Measurements from ENCODE around the gene GJB5. TPM values are rescaled to one million over a fixed set of nuclear protein-coding genes. Genes with fewer than 3 reads are reported as not detected.

GJB5 gene
- total RNA-seq, 1 donor from 2014 or later: not detected

DNA sequence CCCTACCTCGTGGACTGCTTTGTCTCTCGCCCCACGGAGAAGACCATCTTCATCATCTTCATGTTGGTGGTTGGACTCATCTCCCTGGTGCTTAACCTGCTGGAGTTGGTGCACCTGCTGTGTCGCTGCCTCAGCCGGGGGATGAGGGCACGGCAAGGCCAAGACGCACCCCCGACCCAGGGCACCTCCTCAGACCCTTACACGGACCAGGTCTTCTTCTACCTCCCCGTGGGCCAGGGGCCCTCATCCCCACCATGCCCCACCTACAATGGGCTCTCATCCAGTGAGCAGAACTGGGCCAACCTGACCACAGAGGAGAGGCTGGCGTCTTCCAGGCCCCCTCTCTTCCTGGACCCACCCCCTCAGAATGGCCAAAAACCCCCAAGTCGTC, 39.9 kb downstream of the GJB5 start:
- H3K4me1 Mint-ChIP-seq (ENCODE audit: unreplicated experiment): peaks cover 62% of the 10 kb centered on the region
- peaks cover 24% of the 10 kb centered on the region for H3K27me3 Mint-ChIP-seq (ENCODE audit: unreplicated experiment)
- peak overlapping the region; percentile 92 for H3K4me3 Mint-ChIP-seq (ENCODE audit: unreplicated experiment)
- peaks cover 55% of the 10 kb centered on the region for H3K36me3 Mint-ChIP-seq (ENCODE audit: low read depth, unreplicated experiment)
- DNase-seq (ENCODE audit: low spot score): no peak
- no peaks in the 10 kb centered on the region for H3K9me3 Mint-ChIP-seq (ENCODE audit: unreplicated experiment)
- TF ChIP-seq, protein P1, sequence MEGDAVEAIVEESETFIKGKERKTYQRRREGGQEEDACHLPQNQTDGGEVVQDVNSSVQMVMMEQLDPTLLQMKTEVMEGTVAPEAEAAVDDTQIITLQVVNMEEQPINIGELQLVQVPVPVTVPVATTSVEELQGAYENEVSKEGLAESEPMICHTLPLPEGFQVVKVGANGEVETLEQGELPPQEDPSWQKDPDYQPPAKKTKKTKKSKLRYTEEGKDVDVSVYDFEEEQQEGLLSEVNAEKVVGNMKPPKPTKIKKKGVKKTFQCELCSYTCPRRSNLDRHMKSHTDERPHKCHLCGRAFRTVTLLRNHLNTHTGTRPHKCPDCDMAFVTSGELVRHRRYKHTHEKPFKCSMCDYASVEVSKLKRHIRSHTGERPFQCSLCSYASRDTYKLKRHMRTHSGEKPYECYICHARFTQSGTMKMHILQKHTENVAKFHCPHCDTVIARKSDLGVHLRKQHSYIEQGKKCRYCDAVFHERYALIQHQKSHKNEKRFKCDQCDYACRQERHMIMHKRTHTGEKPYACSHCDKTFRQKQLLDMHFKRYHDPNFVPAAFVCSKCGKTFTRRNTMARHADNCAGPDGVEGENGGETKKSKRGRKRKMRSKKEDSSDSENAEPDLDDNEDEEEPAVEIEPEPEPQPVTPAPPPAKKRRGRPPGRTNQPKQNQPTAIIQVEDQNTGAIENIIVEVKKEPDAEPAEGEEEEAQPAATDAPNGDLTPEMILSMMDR (IDR thresholded peaks at IDR 0.05; ENCODE audit: unreplicated experiment): no peak
- H3K27ac Mint-ChIP-seq (ENCODE audit: unreplicated experiment): no peak overlapping the region

DNA sequence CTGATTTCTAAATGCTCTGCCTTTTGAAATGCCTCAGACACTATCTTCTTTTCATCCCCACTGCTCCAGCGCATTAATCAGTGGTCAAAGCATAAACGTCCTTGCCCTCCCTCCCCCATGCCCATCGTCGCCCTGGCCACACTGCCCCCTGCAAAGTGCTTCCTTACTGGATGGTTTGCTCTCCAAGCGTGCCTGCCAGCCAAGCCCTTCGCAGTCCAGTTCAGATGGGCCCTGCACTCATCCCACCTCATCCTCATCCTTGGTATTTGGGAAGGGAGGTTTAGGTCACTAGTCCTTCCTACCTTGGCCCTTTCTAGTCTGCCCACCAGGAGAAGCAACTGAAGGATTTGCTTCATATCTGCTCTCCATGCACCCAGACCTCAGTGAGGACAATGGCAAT, 41.1 kb downstream of the GJB5 start:
- TF ChIP-seq, protein P1 (IDR thresholded peaks at IDR 0.05; ENCODE audit: unreplicated experiment): no peak
- peak overlapping the region; percentile 92 for H3K4me3 Mint-ChIP-seq (ENCODE audit: unreplicated experiment)
- peak overlapping the region; percentile 68 for H3K27ac Mint-ChIP-seq (ENCODE audit: unreplicated experiment)
- peaks cover 18% of the 10 kb centered on the region for H3K27me3 Mint-ChIP-seq (ENCODE audit: unreplicated experiment)
- no peaks in the 10 kb centered on the region for H3K9me3 Mint-ChIP-seq (ENCODE audit: unreplicated experiment)
- H3K36me3 Mint-ChIP-seq (ENCODE audit: low read depth, unreplicated experiment): peaks cover 55% of the 10 kb centered on the region
- peaks cover 62% of the 10 kb centered on the region for H3K4me1 Mint-ChIP-seq (ENCODE audit: unreplicated experiment)
- DNase-seq (ENCODE audit: low spot score): no peak

DNA sequence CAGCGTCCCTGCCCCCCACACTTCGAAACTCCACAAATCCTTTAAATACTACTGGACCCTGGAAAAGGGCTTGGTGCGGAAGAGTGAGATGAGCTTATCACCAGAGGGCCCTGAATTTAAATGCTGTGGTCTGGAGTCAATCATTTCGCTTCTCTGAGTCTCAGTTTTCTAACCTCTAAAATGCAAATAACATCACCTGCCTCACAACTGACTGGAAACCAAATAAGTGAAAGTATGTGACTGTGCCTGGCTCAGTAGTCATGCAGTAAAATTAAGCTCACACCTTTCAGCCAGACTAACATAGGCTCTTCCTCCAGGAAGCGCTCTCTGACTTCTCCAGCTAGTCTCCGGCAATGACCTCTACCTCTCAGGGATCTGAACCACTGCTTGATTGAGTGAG, 42.1 kb downstream of the GJB5 start:
- Mint-ChIP-seq H3K27me3 (ENCODE audit: unreplicated experiment) (peaks cover 12% of the 10 kb centered on the region), H3K4me3 (ENCODE audit: unreplicated experiment) (peak overlapping the region; percentile 92), H3K9me3 (ENCODE audit: unreplicated experiment) (no peaks in the 10 kb centered on the region), H3K36me3 (ENCODE audit: low read depth, unreplicated experiment) (peaks cover 48% of the 10 kb centered on the region), H3K4me1 (ENCODE audit: unreplicated experiment) (peaks cover 56% of the 10 kb centered on the region), H3K27ac (ENCODE audit: unreplicated experiment) (peak overlapping the region; percentile 23)
- TF ChIP-seq, protein P1 (IDR thresholded peaks at IDR 0.05; ENCODE audit: unreplicated experiment): no peak
- no peak for DNase-seq (ENCODE audit: low spot score)

DNA sequence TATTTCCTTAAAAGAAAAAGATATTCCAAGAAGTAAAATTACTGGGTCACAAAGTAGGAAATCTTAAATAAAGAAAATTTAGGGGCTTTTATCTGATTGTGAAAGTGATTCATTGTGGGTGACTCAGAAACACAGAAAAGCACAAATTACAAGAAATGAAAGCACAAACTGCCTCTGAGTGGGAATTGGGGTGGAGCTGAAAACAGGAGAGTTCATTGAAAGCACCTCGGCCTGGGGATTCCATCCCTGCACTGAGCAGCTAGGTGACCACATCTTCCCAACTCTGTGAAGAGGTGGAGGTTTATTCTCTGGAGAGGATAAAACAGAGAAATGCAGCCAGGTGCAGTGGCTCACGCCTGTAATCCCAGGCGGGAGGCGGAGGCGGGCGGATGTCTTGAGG, 45.4 kb downstream of the GJB5 start:
- TF ChIP-seq, protein P1 (IDR thresholded peaks at IDR 0.05; ENCODE audit: unreplicated experiment): no peak
- DNase-seq (ENCODE audit: low spot score): no peak
- Mint-ChIP-seq H3K27ac (ENCODE audit: unreplicated experiment) (no peak overlapping the region), H3K27me3 (ENCODE audit: unreplicated experiment) (peaks cover 8% of the 10 kb centered on the region), H3K4me1 (ENCODE audit: unreplicated experiment) (peaks cover 36% of the 10 kb centered on the region), H3K9me3 (ENCODE audit: unreplicated experiment) (no peaks in the 10 kb centered on the region), H3K4me3 (ENCODE audit: unreplicated experiment) (no peak overlapping the region), H3K36me3 (ENCODE audit: low read depth, unreplicated experiment) (peaks cover 29% of the 10 kb centered on the region)

DNA sequence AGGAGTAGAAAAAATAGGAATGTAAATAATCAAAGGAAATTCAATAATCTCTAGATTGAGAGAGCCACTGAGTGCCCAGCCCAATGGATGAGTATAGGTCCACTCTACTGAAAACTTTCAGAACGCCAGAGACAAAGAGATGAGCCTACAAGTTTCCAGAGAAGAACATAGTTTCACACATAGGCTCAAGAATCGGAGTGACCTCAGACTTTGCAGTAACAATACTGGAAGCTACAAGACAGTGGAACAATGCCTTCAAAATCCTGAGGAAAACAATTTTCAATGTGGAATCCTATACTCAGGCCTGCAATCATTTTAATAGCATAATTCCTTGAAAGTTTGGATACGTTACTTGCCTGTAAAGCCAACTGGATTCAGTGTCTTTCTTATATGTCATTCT, 48.9 kb downstream of the GJB5 start:
- Mint-ChIP-seq H3K36me3 (ENCODE audit: low read depth, unreplicated experiment) (no peaks in the 10 kb centered on the region), H3K27ac (ENCODE audit: unreplicated experiment) (no peak overlapping the region), H3K27me3 (ENCODE audit: unreplicated experiment) (peaks cover 2% of the 10 kb centered on the region), H3K4me3 (ENCODE audit: unreplicated experiment) (no peak overlapping the region), H3K4me1 (ENCODE audit: unreplicated experiment) (peaks cover 6% of the 10 kb centered on the region), H3K9me3 (ENCODE audit: unreplicated experiment) (no peaks in the 10 kb centered on the region)
- TF ChIP-seq, protein P1 (IDR thresholded peaks at IDR 0.05; ENCODE audit: unreplicated experiment): no peak
- DNase-seq (ENCODE audit: low spot score): no peak

Data from endothelial cell (in vitro differentiated cells).